K562 (cell line): ENCODE results near the gene C1QTNF12. TPM values are rescaled to one million over a fixed set of nuclear protein-coding genes. Genes with fewer than 3 reads are reported as not detected.

Source experiments
- ATAC-seq: fragments of 200-7000 bp; cut with Tn5 transposase; 3 replicates; pipeline ENCODE4 v1.9.1; 2020; ENCODE audit warnings: moderate library complexity
- BruUV-seq: library from RNA; stranded (reverse); fragments of 400-500 nt; replicated peaks from 2 replicates; lab custom pipeline; 2021; lab: Mats Ljungman, UMichigan
- CTCF ChIA-PET: fragments of 300-600 bp; formaldehyde crosslinking; extraction: SDS; loops from one replicate; lab custom pipeline; 2021; ENCODE audit warnings: low intra/inter-chr PET ratio; lab: Yijun Ruan, JAX
- POLR2A ChIA-PET: fragments of 300-600, 350-650 bp; sonication (Branson Sonifier 250); formaldehyde crosslinking; extraction: SDS; loops from one replicate; lab custom pipeline; 2021; ENCODE audit warnings: antibody characterized with exemption, inconsistent platforms; lab: Yijun Ruan, JAX
- DNase-seq, 4 experiments: peaks; one replicate each; pipeline versions ENCODE4 v3.0.0 to v3.0.0-alpha.2; 2011 to 2018; ENCODE audit warnings: low spot score in 3 of 4, mixed read lengths in 3 of 4; ENCODE audit errors: extremely low read depth in 1 of 4
- FAIRE-seq: peaks from 2 replicates; lab custom pipeline; 2011; peaks lifted over from hg19 to GRCh38; lab: Jason Lieb, UNC
- H2AFZ ChIP-seq: 2 replicates; pipeline ENCODE4 v1.6.0; 2011; ENCODE audit warnings: low read depth, low read length, control low read depth, inconsistent platforms
- H3K27ac ChIP-seq: fragments of 200-600 bp; 3 replicates; pipeline ENCODE4 v1.8.0; 2011; ENCODE audit warnings: low read depth, mild to moderate bottlenecking, control low read depth, inconsistent platforms, low read length, moderate library complexity, mixed read lengths; ENCODE audit errors: extremely low read depth
- H3K27me3 ChIP-seq, 2 experiments: fragments of 300-600 bp in 1 of 2; 2 replicates in 1 of 2; 3 replicates in 1 of 2; pipeline versions ENCODE4 v1.6.0 to v1.8.0; 2011; ENCODE audit warnings: inconsistent platforms in 2 of 2, low read length in 2 of 2, mild to moderate bottlenecking in 1 of 2, mixed read lengths in 1 of 2, moderate library complexity in 1 of 2; ENCODE audit not compliant: control insufficient read depth in 2 of 2, insufficient read depth in 2 of 2
- H3K36me3 ChIP-seq: fragments of 300-600 bp; 3 replicates; pipeline ENCODE4 v1.8.0; 2011; ENCODE audit warnings: mild to moderate bottlenecking, low read length, inconsistent platforms; ENCODE audit not compliant: control insufficient read depth, insufficient read depth
- H3K4me1 ChIP-seq, 2 experiments: fragments of 200-600 bp in 1 of 2; replicated peaks in 1 of 2; 2 replicates in 1 of 2; 3 replicates in 1 of 2; pipeline versions ENCODE4 v1.5.1 to v1.8.0; 2011; ENCODE audit warnings: inconsistent platforms in 2 of 2, low read length in 2 of 2, mild to moderate bottlenecking in 1 of 2, mixed read lengths in 1 of 2, moderate library complexity in 1 of 2; ENCODE audit not compliant: control insufficient read depth in 2 of 2, insufficient read depth in 2 of 2
- H3K4me2 ChIP-seq: 2 replicates; pipeline ENCODE4 v1.6.1; 2011; ENCODE audit warnings: low read length, control low read depth, inconsistent platforms, mixed read lengths; ENCODE audit not compliant: insufficient read depth
- H3K4me3 ChIP-seq: fragments of 200-600 bp; sonication (generic), shearing (Covaris generic); 2 replicates; pipeline ENCODE4 v1.5.1; 2016; ENCODE audit warnings: control low read depth, inconsistent platforms
- H3K79me2 ChIP-seq: fragments of 200-600 bp; 3 replicates; pipeline ENCODE4 v1.8.0; 2011; ENCODE audit warnings: low read length, inconsistent platforms; ENCODE audit not compliant: control insufficient read depth, insufficient read depth
- H3K9ac ChIP-seq, 2 experiments: 2 replicates each; pipeline versions ENCODE4 v1.6.0 to v1.6.1; 2011; ENCODE audit warnings: low read depth in 2 of 2, low read length in 2 of 2, control low read depth in 1 of 2, inconsistent platforms in 1 of 2, mild to moderate bottlenecking in 1 of 2, mixed read lengths in 1 of 2; ENCODE audit not compliant: insufficient read depth in 1 of 2
- H3K9me1 ChIP-seq: one replicate; pipeline ENCODE4 v1.6.0; 2011; ENCODE audit warnings: inconsistent platforms, mild to moderate bottlenecking, low read length, moderate library complexity; ENCODE audit not compliant: control insufficient read depth, insufficient read depth
- H3K9me3 ChIP-seq: replicated peaks from 2 replicates; pipeline ENCODE4 v1.5.1; 2011; ENCODE audit warnings: low read depth, low read length, inconsistent platforms; ENCODE audit not compliant: control insufficient read depth, insufficient read depth
- H4K20me1 ChIP-seq: replicated peaks from 2 replicates; pipeline ENCODE4 v1.6.1; 2011; ENCODE audit warnings: low read length, inconsistent platforms, mixed read lengths; ENCODE audit not compliant: control insufficient read depth, insufficient read depth
- E2F6 ChIP-seq, 2 experiments: IDR thresholded peaks; 2 replicates each; pipeline ENCODE4 v1.6.1; 2011; ENCODE audit warnings: borderline replicate concordance in 1 of 2, control low read depth in 1 of 2, low read depth in 1 of 2, low read length in 1 of 2, mild to moderate bottlenecking in 1 of 2, mixed read lengths in 1 of 2, moderate library complexity in 1 of 2; ENCODE audit not compliant: insufficient read depth in 1 of 2, insufficient read length in 1 of 2, poor library complexity in 1 of 2, severe bottlenecking in 1 of 2; ENCODE audit errors: extremely low read depth in 1 of 2
- E2F8 ChIP-seq: fragments of 450-650 bp; IDR thresholded peaks from 2 replicates; pipeline ENCODE4 v1.7.1; 2018; ENCODE audit warnings: mild to moderate bottlenecking, low read depth; ENCODE audit not compliant: partially characterized antibody
- GATAD2B ChIP-seq: fragments of 450-650 bp; IDR thresholded peaks from 2 replicates; pipeline ENCODE4 v1.6.1; 2017; ENCODE audit warnings: mild to moderate bottlenecking, borderline replicate concordance
- HDAC6 ChIP-seq: IDR thresholded peaks from 2 replicates; pipeline ENCODE4 v1.6.1; 2012; ENCODE audit warnings: low read depth, mild to moderate bottlenecking, control low read depth, inconsistent platforms, low read length, moderate library complexity
- RAD21 ChIP-seq, 2 experiments: fragments of 250-450 bp in 1 of 2; fragments of 450-650 bp in 1 of 2; sonication (Bioruptor Pico) in 1 of 2; formaldehyde crosslinking in 1 of 2; IDR thresholded peaks in 1 of 2; conservative IDR thresholded peaks in 1 of 2; 2 replicates each; pipeline versions ENCODE4 v1.4.0 to v1.8.0; 2020 to 2022; ENCODE audit warnings: mild to moderate bottlenecking in 2 of 2, moderate library complexity in 1 of 2
- RUNX1 ChIP-seq: sonication (generic); IDR thresholded peaks from 2 replicates; pipeline ENCODE4 v1.6.1; 2016; ENCODE audit warnings: antibody characterized with exemption, low read depth
- STAG1 ChIP-seq: sonication (generic); formaldehyde crosslinking; IDR thresholded peaks from 2 replicates; pipeline ENCODE4 v1.5.0; 2020; ENCODE audit warnings: missing genetic modification reagents, borderline replicate concordance
- TEAD1 ChIP-seq, 2 experiments: fragments of 450-650 bp in 1 of 2; sonication (generic) in 1 of 2; formaldehyde crosslinking; IDR thresholded peaks; 2 replicates each; pipeline versions ENCODE4 v1.4.0 to v1.8.0; 2020 to 2022; ENCODE audit warnings: mild to moderate bottlenecking in 2 of 2, missing genetic modification reagents in 1 of 2
- ZNF511 ChIP-seq: sonication (generic); formaldehyde crosslinking; IDR thresholded peaks from 2 replicates; pipeline ENCODE4 v1.8.0; 2022; ENCODE audit warnings: mild to moderate bottlenecking, missing genetic modification reagents
- WGBS: fragments of 100-300 bp; shearing (Covaris generic); methylation state at CpG from one replicate; pipeline ENCODE4 v1.1.6; 2016; ENCODE audit warnings: low coverage, mixed read lengths; ENCODE audit not compliant: insufficient coverage; ENCODE audit errors: missing lambda C conversion rate; 5-methylcytosine and 5-hydroxymethylcytosine counted together
- in situ Hi-C: fragments of 300-500 bp; cut with MboI; formaldehyde crosslinking; loops from 4 replicates; pipeline ENCODE4 v1.15.0; 2018; ENCODE audit warnings: inconsistent platforms, mixed read lengths
- intact Hi-C: fragments of 100-400 bp; cut with micrococcal nuclease; formaldehyde crosslinking; loops from 2 replicates; pipeline ENCODE4 v1.14.2; 2022
- polyA plus RNA-seq, 8 experiments: library from polyadenylated mRNA; depleted of rRNA in 4 of 8; stranded (reverse) in 5 of 8; unstranded in 3 of 8; fragments of >200 nt; fragmentation: Nextera tagmentation in 2 of 8; fragmentation: Illumina TruSeq in 1 of 8; extraction: Ambion mirVana in 2 of 8; extraction: Trizol in 1 of 8; gene quantifications; 2 replicates each; pipeline versions ENCODE4 v1.2.1 to v1.2.3, GENCODE V29; 2011 to 2014; ENCODE audit warnings: inconsistent platforms in 1 of 8, missing spikeins in 1 of 8
- total RNA-seq, 7 experiments: library from RNA; depleted of rRNA in 6 of 7; stranded (reverse); fragments of >200 nt in 6 of 7; fragmentation: Illumina TruSeq in 2 of 7; extraction: Trizol in 2 of 7; gene quantifications; 2 replicates each; pipeline versions ENCODE4 v1.2.1 to v1.2.3, GENCODE V29; 2011 to 2021; ENCODE audit warnings: low replicate concordance in 1 of 7

The C1QTNF12 gene
- total and polyA plus RNA-seq, 9 of the 15 experiments (the other 6 are each of a cell fraction or from before 2014, with no cell fraction given) = 0.11 to 4.3 (median 0.93) TPM; not detected in 3

GRCh38 chr1:1232796-1233566 is 13.5 kb downstream of the C1QTNF12 start (continued):
- no peak for TF ChIP-seq HDAC6

GRCh38 chr1:1232208-1232795 is 14.2 kb downstream of the C1QTNF12 start, which contains the start of gene B3GALT6:
Gene B3GALT6, plus strand, starts transcription at chr1:1232237. Its CDS starts 42 bp downstream, at chr1:1232279.
- H4K20me1 ChIP-seq = no peaks in the 10 kb centered on the region
- ChIA-PET POLR2A (interaction anchor here (1.0 to 2.2 kb wide), 7 partner anchors 10 to 115 kb away, joined by 3 to 12 read pairs (median 4); no protein-coding TSS in a partner anchor), CTCF (interaction anchor here (0.7 kb wide), 1 partner anchor 170 kb away, joined by 4 read pairs; no protein-coding TSS in a partner anchor)
- peak within 1 kb of the TSS; percentile 93 for H2AFZ ChIP-seq
- no peak for FAIRE-seq
- peaks cover 6 to 84% of the 10 kb centered on the region in 2 experiments; a peak in 4 of 5 replicates for H3K4me1 ChIP-seq
- peaks cover 44% of the 10 kb centered on the region; the same call in 2 of the 3 replicates for H3K36me3 ChIP-seq
- H3K9me3 ChIP-seq = peaks cover 9% of the 10 kb centered on the region
- H3K4me3 ChIP-seq = peak within 1 kb of the TSS; percentile 79
- no TSS peak for BruUV-seq
- in situ Hi-C loops = no loop called here
- peak within 1 kb of the TSS; percentile 100 for H3K4me2 ChIP-seq
- peaks cover 73% of the 10 kb centered on the region for H3K79me2 ChIP-seq
- ATAC-seq = no peak
- 15% methylated on average over 68 of the region's 100 CpGs for WGBS
- H3K9ac ChIP-seq = peak within 1 kb of the TSS; percentile 93 to 99
- intact Hi-C loops = loop anchor here (5.0 kb wide), 1 partner anchor 110 kb away; no protein-coding TSS in a partner anchor
- no peaks in the 10 kb centered on the region for H3K27me3 ChIP-seq
- no peaks in the 10 kb centered on the region for H3K9me1 ChIP-seq
- DNase-seq = no peak
- H3K27ac ChIP-seq = peak within 1 kb of the TSS; percentile 96
- TF ChIP-seq GATAD2B = peak; percentile 35; the same call in 1 of the 2 replicates
- TF ChIP-seq ZNF511 (CRISPR knock-in tag) = peak; percentile 84
- peak in 1 of 2 experiments; percentile 67; a peak in 1 of 4 replicates for TF ChIP-seq TEAD1 (CRISPR knock-in tag; IDR thresholded peaks at IDR 0.05)
- TF ChIP-seq RUNX1 = 0 out of 2 replicates have a peak, but pooled peaks have one; percentile 3
- no peak for TF ChIP-seq E2F8
- 0 out of 4 replicates have a peak, but pooled peaks of 1 of the 2 experiments have one; percentile 4 for TF ChIP-seq RAD21 (CRISPR knock-in tag; conservative IDR thresholded peaks at IDR 0.05 in 1 of 2, IDR thresholded peaks at IDR 0.05 in 1 of 2)
- peak; percentile 98 to 99 for TF ChIP-seq E2F6 (IDR thresholded peaks at IDR 0.05; ENCODE audit: borderline replicate concordance in 1 of 2, extremely low read depth in 1 of 2, insufficient read depth in 1 of 2, insufficient read length in 1 of 2, low read depth in 1 of 2, low read length in 1 of 2, poor library complexity in 1 of 2, severe bottlenecking in 1 of 2)
- TF ChIP-seq STAG1 (CRISPR knock-in tag) = peak; percentile 47; the same call in 1 of the 2 replicates
